ENCODE data around the gene FOXP1. TPM values are rescaled to one million over a fixed set of nuclear protein-coding genes. Genes with fewer than 3 reads are reported as not detected.

The FOXP1 gene
- total RNA-seq, 1 experiment from 2014 or later: 75.3 TPM

DNA sequence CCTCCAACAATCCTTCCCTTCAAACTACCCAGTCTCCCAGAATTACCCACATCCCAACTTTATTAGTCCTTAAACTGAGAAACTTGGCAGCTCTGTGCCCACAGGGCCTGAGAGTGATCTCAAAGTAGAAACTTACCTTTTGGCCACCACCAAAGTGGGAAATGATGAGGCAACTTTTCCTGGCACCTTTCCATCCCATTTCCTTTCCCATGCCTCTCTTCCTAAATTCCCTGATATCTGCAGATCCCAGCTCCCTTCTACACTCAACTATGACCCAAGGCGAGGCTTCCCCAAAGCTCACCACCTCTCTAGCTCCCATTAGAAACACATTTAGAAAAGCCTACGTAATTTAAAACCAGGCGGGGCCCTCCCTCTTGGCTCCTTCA, 271.9 kb downstream of the FOXP1 start:
- Mint-ChIP-seq H3K9me3 (no peaks in the 10 kb centered on the region), H3K4me3 (no peak overlapping the region), H3K36me3 (ENCODE audit: insufficient read depth in 1 of 3, low read depth in 3 of 3) (no peaks in the 10 kb centered on the region), H3K27me3 (ENCODE audit: low read depth) (no peaks in the 10 kb centered on the region), H3K27ac (peak overlapping the region in 2 of 3 experiments; percentile 16 to 53; a peak in 5 of 7 replicates), H3K4me1 (peaks cover 41 to 49% of the 10 kb centered on the region in 2 experiments)
- H3K18ac ChIP-seq (ENCODE audit: insufficient read length, low read depth, low read length): no peak overlapping the region
- no peaks in the 10 kb centered on the region for H3K79me1 ChIP-seq (ENCODE audit: insufficient read depth, low read depth, low read length, poor library complexity, severe bottlenecking)
- H2AFZ ChIP-seq (ENCODE audit: low read length): no peak overlapping the region
- H3K4me2 ChIP-seq (ENCODE audit: insufficient read depth, insufficient read length, low read length): no peak overlapping the region
- no peak overlapping the region for H2BK5ac ChIP-seq (ENCODE audit: insufficient read length, low read length)
- H3T11ph ChIP-seq (ENCODE audit: low read length): no peak overlapping the region
- H3K4ac ChIP-seq (ENCODE audit: low read depth, low read length): no peak overlapping the region
- H2BK15ac ChIP-seq (ENCODE audit: low read depth, low read length): no peak overlapping the region
- no CpG with 5 or more reads among the region's 3 CpGs for WGBS (ENCODE audit: extremely low coverage, insufficient read length, low lambda C conversion rate)
- H3K14ac ChIP-seq (ENCODE audit: insufficient read depth, low read length): no peak overlapping the region
- no peak for TF ChIP-seq CTCF (conservative IDR thresholded peaks at IDR 0.05)
- no peaks in the 10 kb centered on the region for H3K27me3 ChIP-seq (ENCODE audit: insufficient read depth, low read length)
- H3K9me3 ChIP-seq (ENCODE audit: control insufficient read depth, low read depth, low read length): no peaks in the 10 kb centered on the region
- H3K27ac ChIP-seq (ENCODE audit: insufficient read length, low read depth, low read length): no peak overlapping the region
- H3K79me2 ChIP-seq (ENCODE audit: insufficient read depth, low read length): no peaks in the 10 kb centered on the region
- no peaks in the 10 kb centered on the region for H4K20me1 ChIP-seq (ENCODE audit: control insufficient read depth, insufficient read depth, insufficient read length)
- H3K23ac ChIP-seq (ENCODE audit: insufficient read length, low read depth, low read length): no peak overlapping the region
- no peak overlapping the region for H3K9ac ChIP-seq (ENCODE audit: extremely low read depth, insufficient read length, low read length)
- no peak overlapping the region for H2AK5ac ChIP-seq (ENCODE audit: insufficient read length, low read length)
- H2BK120ac ChIP-seq (ENCODE audit: low read depth, low read length, poor library complexity, severe bottlenecking): no peak overlapping the region
- no peak overlapping the region for H3K56ac ChIP-seq (ENCODE audit: insufficient read length, low read depth, low read length)
- no peak overlapping the region for H2BK20ac ChIP-seq (ENCODE audit: low read depth, low read length, poor library complexity, severe bottlenecking)
- H4K91ac ChIP-seq (ENCODE audit: insufficient read length, low read depth, low read length): no peak overlapping the region
- H4K8ac ChIP-seq (replicated peaks; ENCODE audit: insufficient read length, low read depth, low read length): no peak overlapping the region
- DNase-seq: no peak
- no peak overlapping the region for H4K5ac ChIP-seq (ENCODE audit: insufficient read length, low read depth, low read length)
- 0 out of 2 replicates have a peak, but pooled peaks cover 5% of the 10 kb centered on the region for H3K4me1 ChIP-seq (ENCODE audit: insufficient read depth, low read length)
- H2BK12ac ChIP-seq (ENCODE audit: insufficient read length, low read depth, low read length): no peak overlapping the region
- H3K23me2 ChIP-seq (ENCODE audit: insufficient read length, low read depth, low read length, poor library complexity, severe bottlenecking): no peaks in the 10 kb centered on the region

Data from H9 (cell line).